SKM-1 (cell line): ENCODE data around the gene ZP2.
A peak's percentile ranks its signal among the peaks of the same experiment; 100 is the strongest.
"Not testable (repeated sequence)": the region's sequence is repeated elsewhere in the genome, so short reads cannot be mapped to it uniquely, and the experiment has no call there.

ENCODE experiments used
- DNase-seq: peaks from one replicate; lab custom pipeline; 2025; ENCODE audit not compliant: unreplicated experiment; lab: John Stamatoyannopoulos, UW

ZP2 gene

DNA sequence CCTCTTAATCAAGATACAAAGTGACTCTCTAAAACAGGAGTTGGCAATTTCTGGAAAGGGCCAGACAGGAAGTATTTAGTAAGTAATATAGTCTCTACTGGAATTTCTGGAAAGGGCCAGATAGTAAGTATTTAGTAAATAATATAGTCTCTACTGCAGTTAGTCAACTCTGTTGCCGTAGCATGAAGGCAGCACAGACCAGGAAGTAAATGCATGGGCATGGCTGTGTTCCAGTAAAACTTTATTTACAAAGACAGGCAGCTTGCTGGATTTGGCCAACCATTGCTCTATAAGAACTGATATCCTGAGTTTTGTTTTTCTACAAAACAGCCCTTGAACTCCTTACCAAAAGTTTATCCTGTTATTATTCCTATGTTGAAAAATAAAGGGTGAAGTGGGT lies 36.0 kb downstream of the ZP2 start:
- no peak for DNase-seq

DNA sequence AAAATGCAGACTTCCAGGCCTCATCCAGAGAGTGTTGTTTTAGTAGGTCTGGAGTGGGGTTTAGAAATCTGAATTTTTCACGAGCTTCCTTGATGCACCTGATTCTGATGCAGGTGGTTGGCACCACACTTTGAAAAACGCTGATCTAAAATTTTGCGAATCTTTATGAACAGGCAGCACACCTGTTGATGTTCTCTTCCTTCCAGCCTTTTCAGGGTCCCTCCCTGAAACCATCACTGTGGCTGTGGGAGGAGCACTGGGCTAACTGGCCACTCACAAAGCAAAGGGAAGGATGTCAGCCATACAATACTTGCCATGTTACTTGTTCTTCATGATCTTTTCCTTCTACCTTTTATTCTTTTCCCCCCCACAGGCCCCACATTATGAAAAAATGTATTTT lies 38.7 kb downstream of the ZP2 start:
- DNase-seq: no peak

DNA sequence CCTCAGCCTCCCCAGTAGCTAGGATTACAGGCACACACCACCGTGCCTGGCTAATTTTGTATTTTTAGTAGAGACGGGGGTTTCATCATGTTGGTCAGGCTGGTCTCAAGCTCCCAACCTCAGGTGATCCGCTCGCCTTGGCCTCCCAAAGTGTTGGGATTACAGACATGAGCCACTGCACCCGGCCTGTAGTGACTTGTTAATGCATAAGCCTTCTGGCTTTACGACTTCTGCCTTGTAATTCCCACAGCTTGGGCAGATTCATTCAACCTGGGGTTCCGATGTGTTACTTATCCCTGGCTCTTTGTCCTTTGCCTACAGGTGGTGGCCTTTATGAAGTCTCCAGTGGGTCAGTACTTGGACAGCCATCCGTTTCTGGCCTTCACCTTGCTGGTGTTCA lies 41.3 kb downstream of the ZP2 start:
- DNase-seq: not testable (repeated sequence)

DNA sequence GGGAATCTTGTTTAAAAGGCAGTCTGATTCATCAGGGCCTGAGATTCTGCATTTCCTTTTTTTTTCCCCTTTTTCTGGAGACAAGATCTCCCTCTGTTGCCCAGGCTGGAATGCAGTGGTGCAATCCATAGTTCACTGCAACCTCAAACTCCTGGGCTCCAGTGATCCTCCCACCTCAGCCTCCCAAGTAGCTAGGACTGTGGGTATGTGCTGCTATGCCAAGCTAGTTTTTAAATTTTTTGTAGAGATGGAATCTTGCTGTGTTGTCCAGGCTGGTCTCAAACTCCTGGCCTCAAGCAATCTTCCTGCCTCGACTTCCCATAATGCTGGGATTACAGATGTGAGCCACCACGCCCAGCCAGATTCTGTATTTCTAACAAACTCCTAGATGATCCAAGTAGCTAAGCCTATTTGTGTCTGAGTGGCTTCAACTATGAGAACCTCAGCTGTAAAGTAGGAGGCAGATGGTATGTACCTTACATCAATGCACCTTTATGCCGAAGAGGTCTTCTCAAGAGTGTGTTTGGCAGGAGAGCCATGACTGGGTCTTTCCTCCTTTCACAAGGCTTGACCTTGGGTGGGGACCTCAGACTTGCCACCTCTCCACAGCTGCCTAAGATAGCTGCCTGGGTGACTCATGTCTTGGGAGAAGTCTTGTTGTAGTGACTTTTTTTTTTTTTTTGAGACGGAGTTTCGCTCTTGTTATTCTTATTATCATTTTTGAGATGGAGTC lies 42.0 kb downstream of the ZP2 start:
- no peak for DNase-seq

DNA sequence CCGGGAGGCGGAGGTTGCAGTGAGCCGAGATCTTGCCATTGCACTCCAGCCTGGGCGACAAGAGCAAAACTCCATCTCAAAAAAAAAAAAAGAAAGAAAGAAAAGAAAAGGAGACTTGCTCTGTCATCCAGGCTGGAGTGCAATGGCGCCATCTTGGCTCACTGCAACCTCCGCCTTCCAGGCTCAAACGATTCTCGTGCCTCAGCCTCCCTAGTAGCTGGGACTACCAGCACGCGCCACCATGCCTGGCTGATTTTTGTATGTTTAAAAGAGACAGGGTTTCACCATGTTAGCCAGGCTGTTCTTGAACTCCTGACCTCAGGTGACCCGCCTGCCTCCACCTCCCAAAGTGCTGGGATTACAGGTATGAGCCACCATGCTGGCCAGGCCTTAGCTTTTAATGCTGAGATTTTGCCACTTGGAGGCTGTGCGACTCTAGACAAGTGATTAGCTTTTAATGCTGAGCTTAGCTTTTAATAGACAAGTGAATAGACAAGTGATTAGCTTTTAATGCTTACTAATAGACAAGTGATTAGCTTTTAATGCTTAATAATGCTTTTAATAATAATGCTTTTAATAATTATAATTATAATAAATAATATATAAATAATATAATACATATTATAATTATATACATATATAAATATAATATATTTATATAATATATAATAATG lies 43.3 kb downstream of the ZP2 start:
- no peak for DNase-seq

DNA sequence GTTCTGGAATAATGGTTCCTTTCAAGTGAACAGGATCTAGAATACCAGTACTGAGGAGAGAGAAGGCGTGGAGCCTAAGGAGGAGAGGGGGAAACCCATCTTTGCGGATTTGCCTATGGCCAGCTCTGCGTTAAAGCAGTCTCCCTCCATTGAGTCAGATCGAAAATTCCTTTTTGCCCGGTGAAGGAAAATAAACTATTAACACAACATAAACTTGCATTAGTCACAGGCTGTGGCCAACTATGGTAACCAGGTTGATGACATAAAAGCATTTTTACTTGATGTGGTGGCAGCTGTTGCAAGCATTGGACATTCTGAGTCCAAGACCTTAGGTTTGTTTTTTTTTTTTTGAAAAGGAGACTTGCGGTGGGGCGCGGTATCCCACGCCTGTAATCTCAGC lies 44.0 kb downstream of the ZP2 start:
- no peak for DNase-seq

DNA sequence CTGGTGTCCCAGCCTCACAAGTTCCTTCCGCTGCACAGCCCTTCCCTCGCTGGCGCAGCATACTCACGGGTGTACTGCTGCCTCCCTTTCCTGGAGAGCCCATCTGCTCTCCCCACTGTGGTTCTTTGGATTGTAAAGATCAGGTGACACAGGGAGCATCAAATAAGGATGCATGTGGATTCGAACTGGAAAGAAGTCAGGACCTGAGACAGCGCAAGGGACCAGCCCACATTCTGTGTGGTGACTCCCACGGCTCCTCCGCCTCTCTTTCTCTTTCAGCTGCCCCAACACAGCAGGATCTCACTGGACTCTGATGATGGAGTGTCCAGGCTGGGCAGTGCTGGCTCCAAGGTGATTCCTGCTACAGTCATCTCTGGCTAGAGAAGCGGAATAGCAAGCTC lies 44.8 kb downstream of the ZP2 start:
- no peak for DNase-seq

DNA sequence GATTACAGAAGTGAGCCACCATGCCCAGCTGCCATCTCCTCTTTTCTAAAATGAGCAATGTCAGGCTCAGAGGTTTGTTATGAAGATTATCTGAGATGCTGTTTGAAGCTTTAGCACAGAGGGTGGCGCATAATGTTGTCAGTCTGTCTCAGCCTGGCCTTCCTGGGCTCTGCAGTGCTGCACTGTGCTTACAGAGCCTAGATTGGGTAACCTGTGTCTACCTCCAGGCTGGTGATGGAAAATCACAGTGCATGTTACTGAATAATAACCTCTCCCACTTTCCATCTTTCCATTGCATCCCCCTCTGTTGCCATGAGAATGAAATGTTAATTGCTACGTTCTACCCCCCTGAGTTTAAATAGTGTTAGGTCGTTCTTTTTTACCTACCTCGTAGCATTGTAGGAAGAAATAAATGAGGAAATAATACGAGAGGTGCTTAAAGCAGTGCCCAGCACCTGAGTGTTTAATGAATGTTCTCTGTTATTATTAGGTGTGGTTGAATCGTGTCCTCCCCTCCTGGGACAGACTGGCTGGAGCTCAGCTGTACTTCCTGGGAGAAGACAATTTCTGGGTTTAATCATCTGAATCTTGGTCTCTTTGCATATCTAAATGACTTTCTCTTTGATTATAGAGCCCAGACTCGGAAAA lies 46.7 kb downstream of the ZP2 start:
- no peak for DNase-seq

DNA sequence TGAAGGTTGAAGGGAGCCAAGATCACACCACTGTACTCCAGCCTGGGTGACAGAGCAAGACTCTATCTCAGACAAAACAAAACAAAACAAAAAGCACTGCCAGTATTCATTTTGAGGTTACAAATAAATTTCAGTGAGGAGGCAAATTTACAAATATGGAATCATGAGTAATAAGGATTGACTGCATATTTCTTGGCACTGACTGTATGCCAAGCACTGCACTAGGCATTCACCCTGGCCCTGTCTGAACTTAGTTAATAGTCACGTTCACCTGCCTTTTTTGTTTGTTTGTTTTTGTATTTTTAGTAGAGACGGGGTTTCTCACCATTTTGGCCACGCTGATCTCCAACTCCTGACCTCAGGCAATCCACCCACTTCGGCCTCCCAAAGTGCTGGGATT lies 47.8 kb downstream of the ZP2 start:
- DNase-seq: no peak

DNA sequence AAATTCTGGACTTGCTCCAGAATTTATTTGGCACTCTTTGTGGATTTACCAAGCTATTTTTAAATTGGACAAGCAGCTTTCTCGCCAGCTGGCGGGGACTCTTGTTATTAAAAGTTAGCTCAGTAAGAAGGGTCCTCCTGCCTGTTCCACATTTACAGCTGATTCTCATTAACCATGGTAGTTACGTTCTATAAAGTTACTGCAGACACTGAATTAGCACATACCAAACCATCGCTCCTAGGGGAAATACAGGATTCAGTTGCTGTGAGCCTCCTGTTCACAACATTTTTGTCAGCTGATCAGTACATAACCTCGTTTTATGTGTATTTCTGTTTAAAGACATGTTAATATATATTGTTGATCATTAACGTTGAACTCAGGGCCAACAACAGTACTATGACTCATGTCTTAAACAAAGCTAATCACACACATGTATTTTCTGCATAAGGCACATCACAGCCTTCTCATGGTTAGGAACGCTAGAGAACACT lies 48.7 kb downstream of the ZP2 start:
- DNase-seq: no peak

DNA sequence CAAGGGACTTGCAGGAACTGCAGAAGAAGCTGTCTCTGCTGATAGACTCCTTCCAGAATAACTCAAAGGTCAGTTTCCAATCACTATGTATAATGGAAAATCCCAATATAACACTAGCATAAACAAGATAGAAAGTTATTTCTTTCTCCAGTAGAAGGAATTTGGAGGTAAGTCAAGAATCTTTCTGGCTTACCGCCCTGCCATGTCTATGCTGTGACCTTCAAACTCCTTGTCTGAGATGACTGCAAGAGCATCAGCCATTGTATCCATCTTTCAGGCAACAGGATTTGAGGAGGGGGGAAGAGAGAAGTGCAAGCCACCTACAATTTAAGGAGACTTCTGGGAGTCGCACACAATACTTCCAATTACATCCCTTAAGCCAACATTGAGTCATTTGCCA lies 50.2 kb downstream of the ZP2 start:
- DNase-seq: no peak

DNA sequence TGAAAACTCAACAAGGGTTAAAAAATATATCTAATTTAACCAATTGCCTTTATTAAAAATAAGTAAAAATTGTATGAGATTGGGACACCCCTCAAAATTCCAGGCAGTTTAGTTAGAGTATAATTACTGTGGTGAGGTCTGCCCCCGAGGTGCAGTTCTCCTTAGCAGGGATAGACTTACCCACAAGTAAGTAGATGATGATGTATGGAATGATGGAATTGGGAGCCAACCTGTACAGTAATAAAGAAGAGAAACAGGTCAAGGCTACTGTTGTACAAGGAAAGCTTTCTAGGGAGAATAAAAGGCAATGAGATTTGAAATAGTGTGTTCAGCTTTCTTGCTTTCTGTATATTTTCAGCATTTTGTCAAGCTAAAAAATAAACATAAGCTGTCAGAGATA lies 51.1 kb downstream of the ZP2 start:
- no peak for DNase-seq

DNA sequence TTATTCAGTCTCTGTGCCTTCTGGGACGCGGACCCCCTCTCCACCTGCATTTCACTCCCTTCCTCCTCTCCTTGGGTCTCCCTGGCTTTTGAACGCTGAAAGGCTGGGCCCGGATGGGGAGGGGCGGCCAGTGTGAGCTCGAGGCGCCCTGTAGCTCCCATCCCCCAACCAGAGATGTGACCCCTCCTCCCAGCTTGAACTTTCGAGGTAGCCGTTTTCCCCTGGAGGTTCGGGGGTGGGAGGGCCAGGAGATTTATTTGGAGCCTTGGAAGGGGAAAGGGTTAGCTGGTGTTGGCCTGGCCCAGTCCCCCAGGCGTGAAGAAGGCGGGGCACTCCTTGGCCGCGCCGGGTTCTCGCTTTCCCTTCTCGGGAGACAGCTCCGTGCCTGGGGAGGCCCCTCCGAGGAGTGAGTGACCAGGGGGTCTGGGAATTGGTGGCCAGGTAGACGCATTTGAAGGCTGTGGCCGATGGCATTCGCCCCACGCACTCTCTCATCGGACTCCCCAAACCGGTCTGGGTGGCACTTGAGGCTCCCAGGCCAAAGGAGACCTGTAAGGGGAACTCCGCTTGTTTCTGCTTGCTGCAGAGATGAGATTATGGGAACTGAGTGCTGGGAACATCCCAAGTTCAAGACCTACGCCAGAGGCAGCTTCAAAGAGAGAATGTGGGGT lies 52.0 kb downstream of the ZP2 start:
- DNase-seq: no peak

DNA sequence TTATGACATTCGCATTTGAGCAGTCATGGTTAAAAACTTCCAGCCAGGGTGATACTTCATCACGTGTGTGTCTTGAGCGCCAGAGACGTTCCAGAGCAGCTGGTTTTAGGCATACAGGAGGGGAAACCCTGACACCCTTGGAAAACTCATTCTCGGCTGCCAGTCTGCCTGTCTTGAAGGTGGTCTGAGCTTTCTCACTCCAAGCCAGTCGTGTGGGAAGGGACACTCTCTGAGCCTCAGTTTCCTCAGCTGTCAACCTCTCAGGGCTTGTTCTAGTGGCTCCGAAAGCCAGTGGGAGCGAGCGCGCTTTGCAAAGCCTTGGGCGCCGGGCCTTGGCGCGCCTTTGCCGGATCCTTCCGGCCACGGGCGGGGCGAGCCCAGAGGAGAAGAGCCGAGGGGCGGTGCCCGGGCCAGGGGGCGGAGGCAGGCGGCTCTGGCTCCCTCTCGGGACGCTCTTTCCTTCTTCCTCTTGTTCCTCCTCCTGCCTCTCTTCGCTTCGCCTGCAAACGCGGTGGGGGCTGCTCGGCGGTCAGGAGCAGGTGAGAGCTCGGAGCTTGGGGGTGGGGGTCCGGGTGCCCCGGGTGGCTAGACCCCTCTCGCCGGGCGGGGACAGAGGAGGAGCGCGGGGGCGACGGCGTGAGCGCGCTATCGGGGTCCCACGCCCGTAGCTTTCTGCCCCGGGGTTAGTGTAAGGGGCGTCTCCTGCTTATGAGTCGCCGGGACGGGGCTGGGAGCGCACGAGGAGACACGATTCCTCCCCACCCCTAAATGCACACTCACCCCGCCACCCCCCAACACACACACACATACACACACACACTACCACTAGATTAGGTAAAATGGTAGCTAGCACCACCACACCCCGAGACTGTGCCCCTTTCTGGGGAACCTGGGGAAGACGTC lies 52.9 kb downstream of the ZP2 start, which contains the start of gene LDAF1:
LDAF1 (plus strand) TSS at position 467 of the 903 bp plus-strand sequence. CDS start 2,509 bp downstream, outside the sequence.
- peak; percentile 78 for DNase-seq

DNA sequence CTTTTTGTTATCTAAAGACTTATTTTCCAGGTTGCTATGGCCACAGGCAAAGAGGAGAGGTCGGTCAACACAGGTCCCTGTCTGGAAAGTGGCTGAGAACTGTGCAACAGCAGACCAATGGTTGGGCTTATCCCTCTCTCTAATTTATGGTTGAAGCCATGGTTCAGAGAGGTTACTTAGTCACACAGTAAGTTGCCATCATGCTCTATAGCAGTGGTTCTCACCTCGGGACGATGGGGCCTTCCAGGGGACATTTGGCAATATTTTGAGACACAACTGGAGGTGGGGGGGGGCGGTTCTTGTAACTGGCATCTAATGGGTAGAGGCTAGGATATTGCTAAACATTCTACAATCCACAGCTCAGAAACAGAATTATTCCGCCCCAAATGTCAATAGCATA lies 53.7 kb downstream of the ZP2 start:
- no peak for DNase-seq

DNA sequence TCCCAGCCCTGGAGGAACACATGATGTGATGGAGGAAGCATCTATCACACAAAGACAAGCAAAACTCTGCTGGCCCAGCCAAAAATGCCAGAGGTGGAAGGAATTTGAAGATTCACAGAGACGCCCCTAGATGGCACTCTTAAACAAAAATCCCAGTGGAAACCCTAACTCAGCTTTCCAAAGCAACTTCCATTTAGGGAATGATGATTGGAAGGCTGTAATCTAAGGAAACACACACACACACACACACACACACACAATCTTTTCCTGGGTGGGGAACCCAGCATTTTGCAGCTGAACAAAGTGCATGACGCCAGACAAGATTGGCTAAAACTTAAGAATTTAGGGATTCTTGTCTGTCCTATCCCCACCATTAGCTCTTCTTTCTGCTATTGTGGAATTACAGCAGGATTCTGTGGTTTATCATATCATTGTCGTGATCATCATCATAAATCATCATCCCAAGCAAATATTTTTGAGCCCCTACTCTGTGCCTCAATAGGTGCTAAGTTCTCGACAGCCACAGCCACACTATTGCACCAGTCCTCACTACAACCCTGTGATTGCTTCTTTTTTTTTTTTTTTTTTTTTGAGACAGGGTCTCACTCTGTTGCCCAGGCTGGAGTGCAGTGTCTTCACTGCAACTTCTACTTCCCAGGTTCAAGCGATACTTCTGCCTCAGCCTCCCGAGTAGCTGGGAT lies 54.5 kb downstream of the ZP2 start:
- DNase-seq: no peak

DNA sequence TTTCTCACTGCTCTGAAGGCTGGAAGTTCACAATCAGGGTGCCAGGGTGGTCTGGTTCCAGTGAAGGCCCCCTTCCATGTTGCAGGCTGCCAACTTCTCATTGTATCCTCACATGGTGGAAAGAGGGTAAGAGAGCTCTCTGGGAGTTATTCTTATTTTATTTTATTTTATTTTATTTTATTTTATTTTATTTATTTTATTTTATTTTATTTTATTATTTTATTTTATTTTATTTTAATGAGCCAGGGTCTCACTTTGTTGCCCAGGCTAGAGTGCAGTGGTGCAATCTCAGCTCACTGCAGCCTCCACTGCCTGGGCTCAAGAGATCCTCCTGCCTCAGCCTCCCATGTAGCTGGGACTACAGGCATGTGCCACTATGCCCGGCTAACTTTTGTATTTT lies 55.4 kb downstream of the ZP2 start:
- not testable (repeated sequence) for DNase-seq

DNA sequence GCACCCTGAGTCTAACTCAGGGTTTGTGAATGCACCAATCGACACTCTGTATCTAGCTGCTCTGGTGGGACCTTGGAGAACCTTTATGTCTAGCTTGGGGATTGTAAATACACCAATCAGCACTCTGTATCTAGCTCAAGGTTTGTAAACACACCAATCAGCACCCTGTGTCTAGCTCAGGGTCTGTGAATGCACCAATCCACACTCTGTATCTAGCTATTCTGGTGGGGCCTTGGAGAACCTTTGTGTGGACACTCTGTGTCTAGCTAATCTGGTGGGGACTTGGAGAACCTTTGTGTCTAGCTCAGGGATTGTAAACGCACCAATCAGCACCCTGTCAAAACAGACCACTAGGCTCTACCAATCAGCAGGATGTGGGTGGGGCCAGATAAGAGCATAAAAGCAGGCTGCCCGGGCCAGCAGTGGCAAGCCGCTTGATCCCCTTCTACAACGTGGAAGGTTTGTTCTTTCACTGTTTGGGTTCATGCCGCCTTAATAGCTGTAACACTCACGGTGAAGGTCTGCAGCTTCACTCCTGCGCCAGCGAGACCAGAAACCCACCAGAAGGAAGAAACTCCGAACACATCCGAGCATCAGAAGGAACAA lies 58.1 kb downstream of the ZP2 start:
- DNase-seq: not testable (repeated sequence)
